GM12873 (cell line): ENCODE data around the gene SH3BP5.

Source experiments
- TF ChIP-seq, protein P1 (sequence below): IDR thresholded peaks from 2 replicates; pipeline ENCODE4 v1.5.1; 2012; ENCODE audit warnings: low read depth, mild to moderate bottlenecking, moderate library complexity, low read length, control low read depth; ENCODE audit not compliant: insufficient read depth; ENCODE audit errors: missing control alignments

The SH3BP5 gene

DNA sequence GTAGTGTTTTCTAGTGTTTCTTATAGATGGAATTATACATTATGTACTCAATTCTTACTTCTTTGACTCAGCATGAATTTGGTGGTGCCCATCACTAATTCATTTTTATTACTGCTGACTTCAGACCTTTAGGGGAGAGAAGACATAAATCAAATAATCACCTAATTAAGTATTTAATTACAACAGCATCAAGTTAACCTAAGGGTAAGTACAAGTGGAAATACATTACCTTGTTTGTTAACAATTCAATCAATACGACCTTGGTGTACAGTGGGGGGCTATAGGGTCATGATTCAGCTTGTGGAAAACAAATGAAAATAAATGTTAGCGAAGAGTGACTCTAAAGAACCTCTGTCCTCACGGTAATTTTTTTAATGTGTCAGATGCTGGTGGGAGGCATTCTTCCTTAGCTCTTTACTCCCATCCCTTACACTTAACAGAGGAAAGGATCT, 126.9 kb downstream of the SH3BP5 start:
- TF ChIP-seq, protein P1, sequence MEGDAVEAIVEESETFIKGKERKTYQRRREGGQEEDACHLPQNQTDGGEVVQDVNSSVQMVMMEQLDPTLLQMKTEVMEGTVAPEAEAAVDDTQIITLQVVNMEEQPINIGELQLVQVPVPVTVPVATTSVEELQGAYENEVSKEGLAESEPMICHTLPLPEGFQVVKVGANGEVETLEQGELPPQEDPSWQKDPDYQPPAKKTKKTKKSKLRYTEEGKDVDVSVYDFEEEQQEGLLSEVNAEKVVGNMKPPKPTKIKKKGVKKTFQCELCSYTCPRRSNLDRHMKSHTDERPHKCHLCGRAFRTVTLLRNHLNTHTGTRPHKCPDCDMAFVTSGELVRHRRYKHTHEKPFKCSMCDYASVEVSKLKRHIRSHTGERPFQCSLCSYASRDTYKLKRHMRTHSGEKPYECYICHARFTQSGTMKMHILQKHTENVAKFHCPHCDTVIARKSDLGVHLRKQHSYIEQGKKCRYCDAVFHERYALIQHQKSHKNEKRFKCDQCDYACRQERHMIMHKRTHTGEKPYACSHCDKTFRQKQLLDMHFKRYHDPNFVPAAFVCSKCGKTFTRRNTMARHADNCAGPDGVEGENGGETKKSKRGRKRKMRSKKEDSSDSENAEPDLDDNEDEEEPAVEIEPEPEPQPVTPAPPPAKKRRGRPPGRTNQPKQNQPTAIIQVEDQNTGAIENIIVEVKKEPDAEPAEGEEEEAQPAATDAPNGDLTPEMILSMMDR: no peak
